ENCODE data around the gene MYH3.

The MYH3 gene

GRCh38 chr17:10648956-10649355 lies 8.2 kb downstream of the MYH3 start:
- DNase-seq (ENCODE audit: low read depth): no peak

DNA sequence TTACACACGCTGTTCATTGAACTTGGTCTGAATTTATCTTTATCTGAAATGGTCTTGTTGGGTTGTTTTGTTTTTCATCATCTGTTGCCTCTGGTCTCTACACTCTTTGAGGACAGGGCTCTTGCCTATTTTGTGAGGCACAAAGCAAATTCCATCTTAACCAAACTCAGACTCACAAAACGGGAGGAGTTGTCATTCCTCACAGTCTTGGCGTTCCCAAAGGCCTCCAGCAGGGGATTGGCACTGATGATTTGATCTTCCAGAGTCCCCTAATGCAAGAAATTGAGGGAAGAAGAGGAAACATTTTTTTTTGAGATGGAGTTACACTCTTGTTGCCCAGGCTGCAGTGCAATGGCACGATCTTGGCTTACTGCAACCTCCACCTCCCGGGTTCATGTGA lies 8.7 kb downstream of the MYH3 start:
- DNase-seq (ENCODE audit: low read depth): no peak

DNA sequence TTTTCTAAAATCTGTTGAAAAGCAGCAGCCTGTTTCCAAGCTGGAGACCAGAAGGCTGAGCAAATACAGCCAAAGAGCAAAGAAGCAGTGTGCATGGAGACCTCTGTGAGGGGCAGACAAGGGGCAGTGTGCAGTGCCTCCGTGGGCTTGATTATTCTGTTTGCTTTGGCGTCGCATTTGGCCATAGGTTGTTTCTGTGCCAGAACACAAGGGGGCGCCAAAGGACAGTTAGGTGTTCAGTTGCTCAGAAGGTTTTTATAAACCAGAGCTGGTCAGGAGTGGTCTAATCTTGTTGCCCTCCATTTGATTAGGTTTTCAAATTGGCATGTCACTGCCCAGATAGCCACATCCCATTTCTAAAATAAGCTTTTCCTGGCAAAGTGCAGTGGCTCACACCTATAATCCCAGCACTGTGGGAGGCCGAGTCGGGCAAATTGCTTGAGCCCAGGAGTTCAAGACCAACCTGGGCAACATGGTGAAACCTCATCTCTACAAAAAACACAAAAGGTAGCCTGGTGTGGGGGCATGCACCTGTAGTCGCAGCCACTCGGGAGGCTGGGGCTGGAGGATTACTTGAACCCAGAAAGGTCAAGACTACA lies 10.6 kb downstream of the MYH3 start:
- DNase-seq (ENCODE audit: low read depth): peak; percentile 33

DNA sequence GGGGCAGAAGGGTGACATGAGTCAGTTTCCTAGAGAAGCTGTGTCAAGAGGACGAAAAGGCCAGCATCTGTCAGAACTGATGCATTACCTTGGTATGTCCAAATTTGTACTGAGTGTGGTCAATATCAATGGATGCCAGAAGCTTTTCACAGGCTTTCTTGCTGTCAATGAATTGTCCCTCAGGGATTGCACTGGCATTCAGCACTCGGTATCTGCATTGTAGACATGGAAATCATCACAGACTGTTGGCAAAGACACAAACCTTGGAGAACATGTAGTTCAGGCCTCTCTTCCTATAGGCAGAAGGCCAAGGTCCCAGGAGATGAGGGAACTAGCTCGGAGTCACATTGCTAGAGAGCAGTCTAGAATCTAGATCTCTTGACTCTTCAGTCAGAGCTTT lies 16.6 kb downstream of the MYH3 start:
- DNase-seq (ENCODE audit: low read depth): no peak

- DNase-seq (ENCODE audit: low read depth): no peak
These were observed 19.0 kb downstream of the MYH3 start for GRCh38 chr17:10638151-10638550.

- DNase-seq (ENCODE audit: low read depth): no peak
These were observed 21.8 kb downstream of the MYH3 start for GRCh38 chr17:10635290-10635689.

DNA sequence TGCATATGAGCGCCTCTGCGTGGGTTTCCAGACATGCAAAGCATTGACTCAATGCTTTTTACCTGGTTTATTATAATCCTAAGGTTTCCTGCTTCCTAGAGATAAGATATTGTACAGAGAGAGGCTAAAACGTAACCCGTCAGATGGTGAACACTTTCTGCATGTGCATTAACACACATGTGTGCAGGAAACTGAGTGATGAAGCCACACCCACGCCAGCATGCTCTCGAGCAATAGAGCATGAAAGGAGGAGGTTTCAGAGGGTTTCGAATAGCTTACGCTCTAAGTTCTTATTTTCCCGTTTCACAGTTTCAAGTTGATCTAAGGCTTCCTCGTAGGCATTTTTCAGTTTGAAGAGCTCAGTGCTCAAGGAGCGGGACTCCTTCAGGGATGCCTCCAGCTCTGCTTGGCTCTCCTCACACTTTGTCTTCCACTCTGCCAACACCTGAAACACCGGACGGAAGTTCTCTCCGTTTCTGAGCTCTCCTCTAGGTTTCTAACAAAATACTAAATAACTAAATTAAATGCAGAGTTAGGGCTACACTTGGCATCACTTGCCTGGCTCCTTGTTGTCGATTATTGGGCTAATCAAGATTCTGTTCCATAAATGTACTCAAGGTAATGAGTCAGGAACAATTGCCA lies 23.2 kb downstream of the MYH3 start:
- no peak for DNase-seq (ENCODE audit: low read depth)

DNA sequence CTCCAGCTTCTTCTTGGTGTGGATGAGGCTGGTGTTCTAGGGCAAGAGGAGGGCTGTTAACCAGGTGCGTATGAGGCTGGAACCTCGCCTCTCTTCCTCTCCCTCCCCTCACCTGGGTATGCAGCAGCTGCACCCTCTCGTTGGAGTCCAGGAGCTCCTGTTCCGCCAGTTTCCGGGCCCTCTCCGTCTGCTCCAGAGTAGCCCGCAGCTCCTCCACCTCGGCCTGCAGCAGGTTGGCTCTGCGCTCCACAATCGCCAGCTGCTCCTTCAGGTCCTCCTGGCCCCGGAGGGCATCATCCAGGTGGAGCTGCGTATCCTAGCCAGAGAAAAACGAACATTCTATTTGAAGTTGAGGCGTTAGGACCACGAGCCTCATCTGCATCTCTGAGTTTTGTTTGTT lies 25.4 kb downstream of the MYH3 start:
- no peak for DNase-seq (ENCODE audit: low read depth)

DNA sequence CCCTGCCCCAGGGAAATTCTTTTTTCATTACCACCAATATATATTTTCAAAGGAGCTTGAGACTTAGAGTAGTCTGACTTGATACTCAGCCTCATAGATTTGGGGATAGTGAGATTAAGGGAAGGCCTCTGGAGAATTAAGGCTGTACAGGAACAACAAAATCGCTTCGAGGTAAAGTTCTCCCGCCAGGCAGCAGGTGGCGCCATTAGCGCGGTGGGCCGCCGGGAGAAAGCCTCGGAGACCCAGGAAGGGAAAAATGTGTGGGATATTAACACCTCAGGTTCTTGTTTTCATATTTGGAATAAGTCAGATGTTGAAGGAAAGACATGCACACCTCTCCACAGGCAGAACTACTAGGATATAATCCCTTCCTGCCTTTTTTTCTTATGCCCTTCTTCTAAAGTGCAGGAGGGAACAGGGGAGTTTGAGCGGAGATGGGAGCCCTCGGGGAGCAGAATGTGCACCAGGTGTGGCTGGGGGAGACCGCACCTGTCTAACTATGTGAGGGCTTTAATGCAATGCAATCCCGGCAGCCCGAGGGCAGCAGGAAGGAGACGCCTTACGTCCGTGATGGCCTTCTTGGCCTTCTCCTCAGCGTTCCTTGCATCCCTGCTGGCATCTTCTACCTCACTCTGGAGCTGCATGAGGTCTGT lies 25.9 kb downstream of the MYH3 start:
- DNase-seq (ENCODE audit: low read depth): no peak

- no peak for DNase-seq (ENCODE audit: low read depth)
These were observed 27.4 kb downstream of the MYH3 start for GRCh38 chr17:10629706-10630105.

DNA sequence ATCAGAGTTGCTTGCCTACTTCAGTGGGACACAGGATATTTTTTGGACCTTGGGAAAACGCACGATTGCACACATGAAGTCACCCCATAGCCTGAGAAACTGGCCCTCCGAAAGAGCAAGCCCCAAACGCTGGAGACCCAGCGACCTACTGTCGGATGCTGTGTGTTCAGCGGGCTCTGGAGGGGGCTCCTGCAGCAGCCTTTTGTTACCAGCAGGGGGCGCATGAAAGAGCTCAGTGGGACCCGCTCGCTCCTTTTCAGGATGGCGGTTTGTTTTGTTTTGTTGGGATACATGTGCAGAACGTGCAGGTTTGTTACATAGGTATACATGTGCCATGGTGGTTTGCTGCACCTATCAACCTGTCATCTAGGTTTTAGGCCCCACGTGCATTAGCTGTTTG lies 28.4 kb downstream of the MYH3 start:
- no peak for DNase-seq (ENCODE audit: low read depth)

DNA sequence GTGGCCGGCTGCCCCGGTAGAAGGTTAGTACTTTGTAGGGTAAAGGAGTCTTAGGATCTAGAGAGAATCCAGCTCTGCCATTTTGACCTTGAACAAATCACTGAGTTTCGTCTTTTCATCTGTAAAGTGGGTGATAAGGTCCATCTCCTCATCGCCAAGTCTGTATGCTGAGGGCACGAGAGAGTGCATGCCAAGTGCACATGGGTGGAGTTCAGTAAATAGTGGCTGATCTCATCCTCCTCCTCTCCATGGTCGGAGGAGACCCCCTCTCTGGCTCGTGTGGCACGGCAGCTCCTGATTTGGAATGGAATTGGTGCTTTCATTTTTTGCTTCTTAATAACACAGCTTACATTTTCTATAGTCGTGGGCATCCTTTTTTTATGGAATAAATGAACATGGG lies 30.7 kb downstream of the MYH3 start:
- DNase-seq (ENCODE audit: low read depth): no peak

- DNase-seq (ENCODE audit: low read depth): no peak
These were observed 32.1 kb downstream of the MYH3 start for GRCh38 chr17:10624969-10625368.

GRCh38 chr17:10623737-10624338 lies 33.3 kb downstream of the MYH3 start:
- DNase-seq (ENCODE audit: low read depth): no peak

DNA sequence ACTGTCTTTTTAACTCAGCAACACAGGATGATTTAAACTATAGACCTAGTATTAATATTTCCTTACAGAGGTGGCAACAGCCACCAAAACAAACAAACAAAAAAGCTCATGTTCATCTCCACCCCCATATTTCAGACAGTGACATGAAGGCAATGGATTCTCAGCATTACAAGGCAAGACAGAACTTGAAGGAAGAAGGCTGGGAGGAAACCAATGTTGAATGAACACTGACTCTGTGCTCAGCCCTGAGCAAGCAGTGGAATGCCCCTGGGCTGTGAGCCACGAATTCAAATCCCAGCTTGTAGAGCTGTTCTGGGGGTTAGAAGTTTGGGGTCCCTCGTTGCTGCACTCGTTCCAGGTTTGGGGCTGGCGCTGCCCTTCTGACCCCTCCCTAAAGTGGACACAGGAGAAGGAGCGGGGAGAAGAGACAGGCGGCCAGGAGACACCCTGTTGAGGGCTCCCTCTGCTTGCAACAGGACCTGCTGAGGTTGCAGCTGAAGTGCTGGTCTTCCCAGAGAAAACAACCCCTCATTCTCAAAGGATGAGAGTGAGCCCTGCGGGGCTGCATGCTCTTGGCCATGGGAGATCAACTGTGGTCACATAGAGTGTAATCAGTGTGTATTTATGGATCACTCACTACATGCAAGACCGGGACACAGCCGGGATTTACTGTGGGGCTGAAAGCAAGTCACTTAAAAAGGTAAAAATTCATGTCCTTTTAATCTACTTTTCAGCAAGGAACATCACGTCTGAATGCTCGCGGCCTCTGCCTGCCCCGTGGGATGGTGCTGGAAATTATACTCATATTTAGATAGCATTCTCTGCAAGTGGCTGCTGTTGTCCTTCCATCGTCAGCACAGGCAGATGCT lies 34.3 kb downstream of the MYH3 start:
- no peak for DNase-seq (ENCODE audit: low read depth)

- DNase-seq (ENCODE audit: low read depth): no peak
These were observed 35.7 kb downstream of the MYH3 start for GRCh38 chr17:10621397-10621796.

DNA sequence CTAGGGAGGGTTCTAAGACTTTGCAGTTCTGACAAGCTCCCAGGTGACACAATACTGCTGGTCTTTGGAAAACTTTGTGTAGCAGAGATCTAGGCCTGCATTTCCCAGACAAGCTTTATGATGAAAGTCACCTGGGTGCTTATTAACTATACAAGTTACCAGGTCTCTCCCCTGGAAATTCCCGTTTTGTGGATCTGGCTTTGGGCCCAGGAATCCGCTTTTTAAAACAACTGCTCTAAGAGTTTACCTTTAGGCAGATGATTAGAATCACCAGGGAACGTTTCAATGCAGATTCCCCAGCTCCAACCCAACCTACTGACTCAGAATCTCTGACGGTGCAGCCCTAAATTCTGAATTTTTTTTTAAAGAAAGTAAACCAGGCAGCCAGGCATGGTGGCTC lies 36.3 kb downstream of the MYH3 start:
- no peak for DNase-seq (ENCODE audit: low read depth)

GRCh38 chr17:10618202-10618635 lies 38.9 kb downstream of the MYH3 start:
- DNase-seq (ENCODE audit: low read depth): peak; percentile 22

GRCh38 chr17:10617120-10617505 lies 40.0 kb downstream of the MYH3 start:
- DNase-seq (ENCODE audit: low read depth): no peak

DNA sequence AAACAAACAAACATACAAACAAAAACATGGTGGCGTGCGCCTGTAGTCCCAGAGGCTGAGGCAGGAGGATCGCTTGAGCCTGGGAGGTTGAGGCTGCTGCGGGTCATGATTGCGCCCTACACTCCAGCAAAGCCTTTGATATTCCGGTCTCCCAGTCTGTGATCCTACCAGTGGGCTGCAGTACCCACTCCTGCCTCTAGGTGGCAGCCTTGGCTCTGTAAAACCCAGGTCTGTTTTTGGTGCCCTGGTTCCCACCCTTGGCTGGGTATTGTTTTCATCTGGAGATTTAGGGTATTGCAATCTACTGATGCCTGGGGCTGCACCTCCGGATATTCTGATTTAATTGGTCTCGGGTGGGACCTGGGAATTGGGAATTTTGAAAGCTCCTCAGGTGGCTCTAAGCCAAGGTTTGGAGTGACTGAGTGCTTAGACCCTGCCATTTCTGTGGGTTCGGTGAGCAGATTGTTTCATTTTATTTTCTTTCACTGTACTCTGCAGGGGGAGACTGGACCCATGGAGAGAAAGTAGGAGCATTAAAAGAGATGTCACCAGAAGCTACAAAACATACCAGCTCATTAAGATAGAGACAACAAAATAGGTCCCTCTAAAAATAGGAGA lies 40.5 kb downstream of the MYH3 start:
- peak; percentile 25 for DNase-seq (ENCODE audit: low read depth)

GRCh38 chr17:10614536-10615155 lies 42.5 kb downstream of the MYH3 start:
- no peak for DNase-seq (ENCODE audit: low read depth)

All from stimulated activated CD8-positive, alpha-beta memory T cell treated with anti-CD3 and anti-CD28 coated beads, Interleukin-12 subunit alpha, Interleukin-12 subunit beta, amount 100 ng/mL, for 4 hours (primary cell).